Measurements from ENCODE around the gene FHDC1.

The FHDC1 gene

GRCh38 chr4:153014460-153014859 lies 78.3 kb downstream of the FHDC1 start:
- DNase-seq: no peak

GRCh38 chr4:153016592-153016991 lies 80.5 kb downstream of the FHDC1 start:
- DNase-seq: no peak

- no peak for DNase-seq
These were observed 81.9 kb downstream of the FHDC1 start for GRCh38 chr4:153018031-153018430.

- no peak for DNase-seq
These were observed 82.6 kb downstream of the FHDC1 start for GRCh38 chr4:153018684-153019083.

- no peak for DNase-seq
These were observed 83.8 kb downstream of the FHDC1 start for GRCh38 chr4:153019906-153020305.

GRCh38 chr4:153020457-153020856 lies 84.3 kb downstream of the FHDC1 start:
- DNase-seq: no peak

GRCh38 chr4:153021276-153021675 lies 85.2 kb downstream of the FHDC1 start:
- no peak for DNase-seq

- peak; percentile 12 for DNase-seq
These were observed 86.2 kb downstream of the FHDC1 start for GRCh38 chr4:153022241-153022715.

GRCh38 chr4:153023139-153023538 lies 87.0 kb downstream of the FHDC1 start:
- no peak for DNase-seq

GRCh38 chr4:153023692-153024394 lies 87.7 kb downstream of the FHDC1 start:
- no peak for DNase-seq

GRCh38 chr4:153024466-153024865 lies 88.3 kb downstream of the FHDC1 start:
- DNase-seq: no peak

- no peak for DNase-seq
These were observed 89.3 kb downstream of the FHDC1 start for GRCh38 chr4:153025406-153025805.

- no peak for DNase-seq
These were observed 90.6 kb downstream of the FHDC1 start for GRCh38 chr4:153026591-153027346.

GRCh38 chr4:153027866-153028265 lies 91.7 kb downstream of the FHDC1 start:
- no peak for DNase-seq

GRCh38 chr4:153028535-153028934 lies 92.4 kb downstream of the FHDC1 start:
- no peak for DNase-seq

Data from NCI-H1105 (cell line).